ENCODE data around the gene PDE4B.

PDE4B gene

DNA sequence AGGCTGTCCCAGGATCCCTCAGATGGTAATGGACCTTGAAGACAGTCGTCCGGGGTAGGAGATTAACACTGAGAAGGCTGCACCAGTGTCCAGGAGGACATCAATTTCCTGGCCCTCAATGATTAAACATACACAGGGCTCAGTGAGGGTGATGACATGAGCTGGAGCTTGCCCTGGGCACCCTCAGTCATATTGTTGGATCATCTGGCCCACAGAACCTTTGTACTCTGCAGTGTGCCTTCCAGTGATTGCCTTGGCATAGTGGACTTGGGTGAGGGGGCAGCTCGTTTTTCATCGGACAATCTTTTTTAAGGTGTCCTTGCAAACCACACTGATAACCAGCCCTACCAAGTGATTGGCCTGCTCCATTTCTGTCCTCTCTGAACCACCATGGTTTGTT is 630.1 kb downstream of the PDE4B start:
- H3K27ac ChIP-seq, result no peak overlapping the region
- DNase-seq (ENCODE audit: low spot score), result no peak
- no peak overlapping the region for H3K4me3 ChIP-seq
- no peak for TF ChIP-seq CTCF (IDR thresholded peaks at IDR 0.05)

Measured in coronary artery (tissue), 2 donors.